Measurements from ENCODE around the gene TEDC2. TPM values are rescaled to one million over a fixed set of nuclear protein-coding genes. Genes with fewer than 3 reads are reported as not detected.
A peak's percentile ranks its signal among the peaks of the same experiment; 100 is the strongest.

Gene TEDC2
- total and polyA plus RNA-seq, 2 of the 8 experiments (the other 6 are each of a cell fraction or from before 2014, with no cell fraction given): 54.6 to 55.6 TPM

GRCh38 chr16:2482249-2482648 is 22.3 kb downstream of the TEDC2 start:
- Histone ChIP-seq H3K9me3 (ENCODE audit: insufficient read depth in 2 of 2, low read depth in 1 of 2, low read length in 1 of 2) (no peaks in the 10 kb centered on the region), H3K23ac (ENCODE audit: insufficient read length) (no peak overlapping the region), H2AK5ac (ENCODE audit: low read depth, low read length) (no peak overlapping the region), H2BK120ac (replicated peaks; ENCODE audit: low read depth, low read length) (no peak overlapping the region), H4K8ac (ENCODE audit: extremely low read depth, insufficient read depth, low read length) (peak overlapping the region; percentile 38; the same call in 1 of the 2 replicates), H4K91ac (replicated peaks; ENCODE audit: insufficient read length, low read length) (no peak overlapping the region), H3K18ac (ENCODE audit: extremely low read depth, low read length) (no peak overlapping the region), H3K9ac (replicated peaks in 1 of 4; ENCODE audit: extremely low read depth in 1 of 4, low read depth in 3 of 4, low read length in 3 of 4) (no peak overlapping the region), H3K4me3 (ENCODE audit: extremely low read depth in 1 of 4, insufficient read depth in 2 of 4, low read depth in 3 of 4, low read length in 4 of 4) (no peak overlapping the region), H3K79me2 (ENCODE audit: control insufficient read depth in 1 of 2, insufficient read depth in 2 of 2, low read length in 2 of 2) (peaks cover 0 to 2% of the 10 kb centered on the region in 2 experiments; a peak in 1 of 4 replicates), H2BK12ac (ENCODE audit: low read depth, low read length) (peak overlapping the region; percentile 50; the same call in 1 of the 2 replicates), H2BK5ac (ENCODE audit: low read depth, low read length) (no peak overlapping the region; the same call in 1 of the 2 replicates), H3K23me2 (ENCODE audit: low read depth, low read length) (no peaks in the 10 kb centered on the region), H3K14ac (ENCODE audit: insufficient read length) (no peak overlapping the region), H3K4me1 (replicated peaks in 1 of 4; ENCODE audit: control insufficient read depth in 3 of 4, insufficient read depth in 4 of 4, low read length in 3 of 4) (peaks cover 0 to 3% (median 0%) of the 10 kb centered on the region in 4 experiments; a peak in 1 of 7 replicates), H3K79me1 (ENCODE audit: low read depth, low read length) (peaks cover 24% of the 10 kb centered on the region), H3K4ac (replicated peaks; ENCODE audit: insufficient read length, low read depth, low read length) (no peak overlapping the region), H2BK15ac (ENCODE audit: low read length) (no peak overlapping the region), H4K5ac (ENCODE audit: insufficient read length, low read depth, low read length) (no peak overlapping the region), H3K4me2 (ENCODE audit: insufficient read depth in 1 of 2, low read depth in 2 of 2, low read length in 2 of 2) (no peak overlapping the region), H4K20me1 (replicated peaks in 1 of 2; ENCODE audit: control insufficient read depth in 1 of 2, insufficient read depth in 2 of 2, low read length in 2 of 2) (peaks cover 7% of the 10 kb centered on the region in 2 experiments), H3K27ac (ENCODE audit: low read depth, low read length) (no peak overlapping the region), H3K36me3 (ENCODE audit: control insufficient read depth in 2 of 4, insufficient read depth in 4 of 4, low read length in 3 of 4) (no peaks in the 10 kb centered on the region), H3K56ac (replicated peaks; ENCODE audit: insufficient read length, low read depth, low read length) (no peak overlapping the region), H3K27me3 (replicated peaks in 1 of 4; ENCODE audit: control insufficient read depth in 3 of 4, extremely low read depth in 1 of 4, insufficient read depth in 3 of 4, low read length in 3 of 4) (no peaks in the 10 kb centered on the region; a peak in 1 of 7 replicates), H2BK20ac (ENCODE audit: low read length) (no peak overlapping the region), H2AFZ (ENCODE audit: low read length) (no peak overlapping the region)
- WGBS, 2 experiments (ENCODE audit: extremely low coverage in 1 of 2, insufficient coverage in 1 of 2, insufficient read length in 1 of 2, insufficient replicate concordance in 2 of 2, low coverage in 1 of 2, low lambda C conversion rate in 2 of 2, missing lambda C conversion rate in 1 of 2): 85% methylated on average over 13 of the region's 13 CpGs; no CpG with 5 or more reads in 1 of the 2 experiments
- ChIA-PET CTCF (ENCODE audit: partially characterized antibody) (interaction anchor here (0.6 to 2.9 kb wide), 7 partner anchors 13 to 52 kb away, joined by 3 to 23 read pairs (median 5); partner anchors contain the start of gene TEDC2), POLR2A (ENCODE audit: partially characterized antibody) (interaction anchor here (0.6 to 2.0 kb wide), 7 partner anchors 9 to 329 kb away, joined by 3 to 6 read pairs (median 4); partner anchors contain the start of gene ECI1)
- FAIRE-seq: no peak
- no peak for DNase-seq (ENCODE audit: low read depth in 1 of 2, low spot score in 2 of 2)
